HepG2 (cell line): ENCODE measurements around the gene IPO13. TPM values are rescaled to one million over a fixed set of nuclear protein-coding genes. Genes with fewer than 3 reads are reported as not detected.

Experiments used
- CCAR2 ChIP-seq: fragments of 200-400 bp; formaldehyde crosslinking; optimal IDR thresholded peaks from 2 replicates; pipeline ENCODE3; 2018; ENCODE audit warnings: low read depth, mild to moderate bottlenecking, low read length, moderate library complexity
- EEA1 ChIP-seq: sonication (generic); formaldehyde crosslinking; IDR thresholded peaks from 2 replicates; pipeline ENCODE4 v1.5.1; 2020; ENCODE audit warnings: mild to moderate bottlenecking, missing genetic modification reagents, borderline replicate concordance
- EHMT2 ChIP-seq: fragments of 200-600 bp; sonication (generic); IDR thresholded peaks from 2 replicates; pipeline ENCODE4 v1.7.0; 2017; ENCODE audit warnings: antibody characterized with exemption, low read depth, low read length, borderline replicate concordance
- ESRRA ChIP-seq: sonication (generic); formaldehyde crosslinking; IDR thresholded peaks from 2 replicates; pipeline ENCODE4 v1.5.1; 2020; ENCODE audit warnings: mild to moderate bottlenecking, low read depth, missing genetic modification reagents
- GTF3A ChIP-seq: sonication (generic); formaldehyde crosslinking; conservative IDR thresholded peaks from 2 replicates; pipeline ENCODE4 v1.4.0; 2020; ENCODE audit warnings: mild to moderate bottlenecking, missing genetic modification reagents
- HMG20A ChIP-seq: IDR thresholded peaks from 2 replicates; pipeline ENCODE4 v1.6.1; 2016; ENCODE audit warnings: borderline replicate concordance
- MIXL1 ChIP-seq: IDR thresholded peaks from 2 replicates; pipeline ENCODE4 v1.6.1; 2016
- NAIF1 ChIP-seq: sonication (generic); formaldehyde crosslinking; IDR thresholded peaks from 2 replicates; pipeline ENCODE4 v1.5.0; 2020; ENCODE audit warnings: mild to moderate bottlenecking, missing genetic modification reagents, borderline replicate concordance
- NFKBIZ ChIP-seq: IDR thresholded peaks from 2 replicates; pipeline ENCODE4 v1.6.1; 2018; ENCODE audit warnings: missing genetic modification reagents, missing compliant biosample characterization
- PHF21A ChIP-seq: sonication (generic); formaldehyde crosslinking; IDR thresholded peaks from 2 replicates; pipeline ENCODE4 v1.5.0; 2020; ENCODE audit warnings: mild to moderate bottlenecking, missing genetic modification reagents
- REL ChIP-seq: sonication (generic); formaldehyde crosslinking; conservative IDR thresholded peaks from 2 replicates; pipeline ENCODE4 v1.8.0; 2022; ENCODE audit warnings: mild to moderate bottlenecking, missing genetic modification reagents, moderate library complexity
- RFXAP ChIP-seq: sonication (generic); formaldehyde crosslinking; IDR thresholded peaks from 2 replicates; pipeline ENCODE4 v1.4.0; 2020; ENCODE audit warnings: missing genetic modification reagents, borderline replicate concordance
- SMARCC2 ChIP-seq: fragments of 450-650 bp; IDR thresholded peaks from 2 replicates; pipeline ENCODE4 v1.6.1; 2017; ENCODE audit warnings: antibody characterized with exemption, mild to moderate bottlenecking
- SNAI1 ChIP-seq: sonication (generic); formaldehyde crosslinking; IDR thresholded peaks from 2 replicates; pipeline ENCODE4 v1.5.0; 2020; ENCODE audit warnings: mild to moderate bottlenecking, missing genetic modification reagents, borderline replicate concordance
- SP2 ChIP-seq: sonication (generic); formaldehyde crosslinking; IDR thresholded peaks from 2 replicates; pipeline ENCODE4 v1.5.1; 2020; ENCODE audit warnings: mild to moderate bottlenecking, missing genetic modification reagents
- STAT5B ChIP-seq: sonication (generic); formaldehyde crosslinking; IDR thresholded peaks from 2 replicates; pipeline ENCODE4 v1.4.0; 2020; ENCODE audit warnings: missing genetic modification reagents
- THYN1 ChIP-seq: sonication (generic); formaldehyde crosslinking; IDR thresholded peaks from 2 replicates; pipeline ENCODE4 v1.8.1; 2023; ENCODE audit warnings: low read depth, mild to moderate bottlenecking, moderate library complexity, missing genetic modification reagents, borderline replicate concordance
- U2AF2 ChIP-seq: fragments of 200-400 bp; formaldehyde crosslinking; IDR thresholded peaks from 2 replicates; pipeline ENCODE4 v1.6.1; 2017; ENCODE audit warnings: low read depth, mild to moderate bottlenecking, low read length
- ZNF225 ChIP-seq: sonication (generic); formaldehyde crosslinking; IDR thresholded peaks from 2 replicates; pipeline ENCODE4 v1.4.0; 2020; ENCODE audit warnings: mild to moderate bottlenecking, missing genetic modification reagents
- ZNF430 ChIP-seq: sonication (generic); formaldehyde crosslinking; IDR thresholded peaks from 2 replicates; pipeline ENCODE4 v1.9.0; 2021; ENCODE audit warnings: mild to moderate bottlenecking, missing genetic modification reagents
- ZNF546 ChIP-seq: sonication (generic); formaldehyde crosslinking; conservative IDR thresholded peaks from 2 replicates; pipeline ENCODE4 v1.8.1; 2023; ENCODE audit warnings: mild to moderate bottlenecking, missing genetic modification reagents
- ZNF550 ChIP-seq: sonication (generic); formaldehyde crosslinking; IDR thresholded peaks from 2 replicates; pipeline ENCODE4 v1.4.0; 2020; ENCODE audit warnings: mild to moderate bottlenecking, missing genetic modification reagents, borderline replicate concordance
- ZNF678 ChIP-seq: sonication (generic); formaldehyde crosslinking; IDR thresholded peaks from 2 replicates; pipeline ENCODE4 v1.4.0; 2020; ENCODE audit warnings: mild to moderate bottlenecking, missing genetic modification reagents
- ZSCAN31 ChIP-seq: sonication (generic); formaldehyde crosslinking; IDR thresholded peaks from 2 replicates; pipeline ENCODE4 v1.5.0; 2020; ENCODE audit warnings: low read depth, mild to moderate bottlenecking, missing genetic modification reagents
- polyA plus RNA-seq, 8 experiments: library from polyadenylated mRNA; depleted of rRNA in 3 of 8; stranded (reverse) in 7 of 8; unstranded in 1 of 8; fragments of >200 nt; fragmentation: Illumina TruSeq in 4 of 8; extraction: Trizol in 4 of 8; gene quantifications; 2 replicates each; pipeline versions ENCODE4 v1.2.1 to v1.2.3, GENCODE V29; 2011 to 2016; ENCODE audit warnings: low read depth in 4 of 8, missing spikeins in 1 of 8, mixed read lengths in 1 of 8; ENCODE audit not compliant: insufficient read depth in 1 of 8
- total RNA-seq, 5 experiments: library from RNA; depleted of rRNA; stranded (reverse); fragments of >200 nt; fragmentation: Illumina TruSeq; extraction: Trizol; gene quantifications; 2 replicates each; pipeline ENCODE4 v1.2.3, GENCODE V29; 2016; ENCODE audit warnings: low read depth in 1 of 5
- TF ChIP-seq, protein P1 (sequence below): sonication (generic); formaldehyde crosslinking; IDR thresholded peaks from 2 replicates; pipeline ENCODE4 v1.5.1; 2020; ENCODE audit warnings: missing genetic modification reagents, mild to moderate bottlenecking, borderline replicate concordance
- TF ChIP-seq, protein P2 (sequence below): sonication (generic); formaldehyde crosslinking; IDR thresholded peaks from 2 replicates; pipeline ENCODE4 v1.5.0; 2020; ENCODE audit warnings: missing genetic modification reagents
- TF ChIP-seq, protein P3 (sequence below): sonication (generic); formaldehyde crosslinking; IDR thresholded peaks from 2 replicates; pipeline ENCODE4 v1.4.0; 2020; ENCODE audit warnings: mild to moderate bottlenecking, missing genetic modification reagents
- TF ChIP-seq, protein P4 (sequence below): sonication (generic); formaldehyde crosslinking; IDR thresholded peaks from 2 replicates; pipeline ENCODE4 v1.4.0; 2020; ENCODE audit warnings: mild to moderate bottlenecking, missing genetic modification reagents

IPO13 gene
- total and polyA plus RNA-seq, 2 of the 13 experiments (the other 11 are each of a cell fraction or from before 2014, with no cell fraction given), result 12.9 to 15.6 TPM

DNA sequence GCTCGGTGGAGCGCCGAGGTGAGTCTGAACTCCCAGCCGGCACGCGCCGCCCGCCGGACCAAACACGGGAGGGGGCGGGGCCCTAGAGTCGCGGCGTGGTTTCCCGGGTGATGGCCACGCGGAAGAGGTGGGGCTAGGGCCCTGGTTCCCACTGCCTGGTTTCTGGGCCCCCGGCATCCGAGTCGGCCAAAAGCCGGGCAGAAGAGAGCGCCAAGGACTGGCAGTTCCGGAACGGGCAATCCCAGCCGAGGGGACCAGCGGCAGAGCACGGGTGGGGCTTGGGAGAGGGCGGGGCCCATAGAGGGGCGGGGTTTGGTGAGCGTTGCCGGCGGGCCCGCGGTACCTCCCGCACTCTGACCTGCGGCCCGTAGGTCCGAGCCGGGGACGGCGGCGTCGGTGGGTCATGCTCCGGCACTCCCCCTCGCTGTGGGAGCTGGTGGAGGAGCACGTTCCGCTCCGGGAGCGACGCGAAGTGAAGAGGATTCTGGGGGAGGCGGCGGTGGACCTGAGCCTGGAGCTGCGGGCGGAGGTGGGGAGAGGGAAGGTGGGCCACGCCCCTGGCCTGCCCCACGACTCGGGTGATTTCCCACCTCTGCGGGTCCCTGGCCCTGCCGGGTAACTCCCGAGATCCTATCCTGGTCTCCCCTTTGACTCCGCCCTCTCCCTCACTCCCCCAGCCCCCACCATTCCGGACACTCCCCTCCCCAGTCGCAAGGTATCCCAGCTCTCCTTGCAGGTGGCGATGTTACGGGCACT, 44.9 kb downstream of the IPO13 start, which contains the start of gene CCDC24 (continued):
- TF ChIP-seq RFXAP (CRISPR knock-in tag) (no peak), NFKBIZ (CRISPR knock-in tag) (no peak), ZNF546 (CRISPR knock-in tag) (no peak), CCAR2 (no peak), EHMT2 (no peak), EEA1 (CRISPR knock-in tag) (no peak), HMG20A (CRISPR knock-in tag) (no peak), MIXL1 (no peak), STAT5B (CRISPR knock-in tag) (no peak), ZNF550 (no peak), ZSCAN31 (CRISPR knock-in tag) (no peak; the same call in 1 of the 2 replicates), ZNF678 (no peak), ESRRA (peak; percentile 38; the same call in 1 of the 2 replicates), U2AF2 (no peak), NAIF1 (no peak; the same call in 1 of the 2 replicates), REL (0 out of 2 replicates have a peak, but pooled peaks have one; percentile 76), SMARCC2 (no peak), THYN1 (CRISPR knock-in tag) (no peak), GTF3A (no peak), PHF21A (peak; percentile 42; the same call in 1 of the 2 replicates), ZNF430 (CRISPR knock-in tag) (0 out of 2 replicates have a peak, but pooled peaks have one; percentile 36), SP2 (CRISPR knock-in tag) (0 out of 2 replicates have a peak, but pooled peaks have one; percentile 42), SNAI1 (CRISPR knock-in tag) (no peak), ZNF225 (CRISPR knock-in tag) (no peak)
- TF ChIP-seq, protein P1, sequence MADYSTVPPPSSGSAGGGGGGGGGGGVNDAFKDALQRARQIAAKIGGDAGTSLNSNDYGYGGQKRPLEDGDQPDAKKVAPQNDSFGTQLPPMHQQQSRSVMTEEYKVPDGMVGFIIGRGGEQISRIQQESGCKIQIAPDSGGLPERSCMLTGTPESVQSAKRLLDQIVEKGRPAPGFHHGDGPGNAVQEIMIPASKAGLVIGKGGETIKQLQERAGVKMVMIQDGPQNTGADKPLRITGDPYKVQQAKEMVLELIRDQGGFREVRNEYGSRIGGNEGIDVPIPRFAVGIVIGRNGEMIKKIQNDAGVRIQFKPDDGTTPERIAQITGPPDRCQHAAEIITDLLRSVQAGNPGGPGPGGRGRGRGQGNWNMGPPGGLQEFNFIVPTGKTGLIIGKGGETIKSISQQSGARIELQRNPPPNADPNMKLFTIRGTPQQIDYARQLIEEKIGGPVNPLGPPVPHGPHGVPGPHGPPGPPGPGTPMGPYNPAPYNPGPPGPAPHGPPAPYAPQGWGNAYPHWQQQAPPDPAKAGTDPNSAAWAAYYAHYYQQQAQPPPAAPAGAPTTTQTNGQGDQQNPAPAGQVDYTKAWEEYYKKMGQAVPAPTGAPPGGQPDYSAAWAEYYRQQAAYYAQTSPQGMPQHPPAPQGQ (CRISPR knock-in tag), result no peak
- TF ChIP-seq, protein P2, sequence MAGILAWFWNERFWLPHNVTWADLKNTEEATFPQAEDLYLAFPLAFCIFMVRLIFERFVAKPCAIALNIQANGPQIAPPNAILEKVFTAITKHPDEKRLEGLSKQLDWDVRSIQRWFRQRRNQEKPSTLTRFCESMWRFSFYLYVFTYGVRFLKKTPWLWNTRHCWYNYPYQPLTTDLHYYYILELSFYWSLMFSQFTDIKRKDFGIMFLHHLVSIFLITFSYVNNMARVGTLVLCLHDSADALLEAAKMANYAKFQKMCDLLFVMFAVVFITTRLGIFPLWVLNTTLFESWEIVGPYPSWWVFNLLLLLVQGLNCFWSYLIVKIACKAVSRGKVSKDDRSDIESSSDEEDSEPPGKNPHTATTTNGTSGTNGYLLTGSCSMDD (CRISPR knock-in tag), result no peak
- TF ChIP-seq, protein P3, sequence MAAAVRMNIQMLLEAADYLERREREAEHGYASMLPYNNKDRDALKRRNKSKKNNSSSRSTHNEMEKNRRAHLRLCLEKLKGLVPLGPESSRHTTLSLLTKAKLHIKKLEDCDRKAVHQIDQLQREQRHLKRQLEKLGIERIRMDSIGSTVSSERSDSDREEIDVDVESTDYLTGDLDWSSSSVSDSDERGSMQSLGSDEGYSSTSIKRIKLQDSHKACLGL, result peak; percentile 70; the same call in 1 of the 2 replicates
- TF ChIP-seq, protein P4, sequence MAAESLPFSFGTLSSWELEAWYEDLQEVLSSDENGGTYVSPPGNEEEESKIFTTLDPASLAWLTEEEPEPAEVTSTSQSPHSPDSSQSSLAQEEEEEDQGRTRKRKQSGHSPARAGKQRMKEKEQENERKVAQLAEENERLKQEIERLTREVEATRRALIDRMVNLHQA (CRISPR knock-in tag), result no peak
